Caco-2 (cell line): Measurements from ENCODE around the gene MAPK14. TPM values are rescaled to one million over a fixed set of nuclear protein-coding genes. Genes with fewer than 3 reads are reported as not detected.

Experiments
- BruUV-seq: library from RNA; stranded (reverse); fragments of 400-500 nt; replicated peaks from 2 replicates; lab custom pipeline; 2021; lab: Mats Ljungman, UMichigan
- CTCF ChIA-PET: fragments of 300-600 bp; sonication (Branson Sonifier 250); formaldehyde crosslinking; loops from one replicate; lab custom pipeline; 2022; ENCODE audit warnings: antibody characterized with exemption; lab: Charles Lee
- POLR2A ChIA-PET: fragments of 300-600 bp; sonication (Branson Sonifier 250); formaldehyde crosslinking; loops from one replicate; lab custom pipeline; 2022; ENCODE audit warnings: antibody characterized with exemption; lab: Charles Lee
- DNase-seq, 2 experiments: peaks; one replicate each; pipeline versions ENCODE4 v3.0.0 to v3.0.0-alpha.2; 2020 to 2022
- H3K27me3 ChIP-seq: replicated peaks from 2 replicates; pipeline ENCODE4 v1.6.0; 2011; ENCODE audit warnings: low read length; ENCODE audit not compliant: control insufficient read depth, insufficient read depth
- H3K36me3 ChIP-seq: 2 replicates; pipeline ENCODE4 v1.5.1; 2011; ENCODE audit warnings: low read length; ENCODE audit not compliant: control insufficient read depth, insufficient read depth
- H3K4me1 ChIP-seq: fragments of 250-450 bp; sonication (Bioruptor Pico); 2 replicates; pipeline ENCODE4 v1.5.1; 2020; ENCODE audit warnings: mild to moderate bottlenecking
- H3K4me3 ChIP-seq: 2 replicates; pipeline ENCODE4 v1.5.1; 2011; ENCODE audit warnings: low read depth, mild to moderate bottlenecking, control low read depth, low read length
- H3K9me3 ChIP-seq: fragments of 250-450 bp; sonication (Bioruptor Pico); 2 replicates; pipeline ENCODE4 v1.5.1; 2020; ENCODE audit warnings: mild to moderate bottlenecking, moderate library complexity
- H3K27ac Mint-ChIP-seq: one replicate; pipeline ENCODE4 v1.8.0; 2022; ENCODE audit warnings: mixed read lengths; ENCODE audit not compliant: unreplicated experiment
- H3K27me3 Mint-ChIP-seq: one replicate; pipeline ENCODE4 v1.8.0; 2022; ENCODE audit warnings: mixed read lengths; ENCODE audit not compliant: insufficient read depth, unreplicated experiment
- H3K36me3 Mint-ChIP-seq: one replicate; pipeline ENCODE4 v1.8.0; 2022; ENCODE audit warnings: mild to moderate bottlenecking, mixed read lengths; ENCODE audit not compliant: insufficient read depth, unreplicated experiment
- H3K4me1 Mint-ChIP-seq: one replicate; pipeline ENCODE4 v1.8.0; 2022; ENCODE audit warnings: low read depth, mixed read lengths; ENCODE audit not compliant: unreplicated experiment
- H3K4me3 Mint-ChIP-seq: one replicate; pipeline ENCODE4 v1.8.0; 2022; ENCODE audit warnings: mild to moderate bottlenecking, moderate library complexity, mixed read lengths; ENCODE audit not compliant: unreplicated experiment
- H3K9me3 Mint-ChIP-seq: one replicate; pipeline ENCODE4 v1.8.0; 2022; ENCODE audit warnings: mixed read lengths; ENCODE audit not compliant: unreplicated experiment
- intact Hi-C: fragments of 100-400 bp; cut with micrococcal nuclease; formaldehyde crosslinking; loops from one replicate; pipeline ENCODE4 v1.10.0; 2022; ENCODE audit not compliant: unreplicated experiment
- total RNA-seq: library from RNA; stranded (reverse); gene quantifications from 2 replicates; pipeline ENCODE4 v1.2.3, GENCODE V29; 2022
- TF ChIP-seq, protein P1 (sequence below), 2 experiments: fragments of 200-600 bp in 1 of 2; IDR thresholded peaks; 1 replicate in 1 of 2; 2 replicates in 1 of 2; pipeline versions ENCODE4 v1.5.1 to v1.8.0; 2011 to 2022; ENCODE audit warnings: antibody characterized with exemption in 1 of 2, control low read depth in 1 of 2, inconsistent platforms in 1 of 2, low read depth in 1 of 2, low read length in 1 of 2, mild to moderate bottlenecking in 1 of 2, moderate library complexity in 1 of 2; ENCODE audit not compliant: insufficient read depth in 1 of 2, severe bottlenecking in 1 of 2, unreplicated experiment in 1 of 2

Gene MAPK14
- total RNA-seq, 1 experiment from 2014 or later: 72.0 TPM

DNA sequence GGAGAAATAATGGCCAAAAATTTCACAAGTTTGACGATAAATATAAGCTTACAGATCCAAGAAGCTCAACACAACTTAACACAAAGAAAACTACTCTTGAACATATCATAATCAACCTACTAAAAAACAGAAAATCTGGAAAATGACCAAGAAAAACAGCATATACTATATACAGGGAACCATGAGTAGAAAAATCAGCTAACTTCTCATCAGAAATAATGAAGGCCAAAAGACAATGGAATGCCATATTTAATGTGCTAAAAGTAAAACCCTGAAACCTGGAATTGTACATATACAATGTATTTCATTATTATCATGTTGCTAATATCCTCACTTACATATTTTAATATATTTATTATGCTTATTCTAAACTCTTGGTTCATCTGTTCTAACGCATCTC is 128.1 kb downstream of the MAPK14 start:
- BruUV-seq: no TSS peak
- peaks cover 11% of the 10 kb centered on the region for H3K4me1 Mint-ChIP-seq
- no peak overlapping the region for H3K4me3 ChIP-seq
- H3K36me3 ChIP-seq: no peaks in the 10 kb centered on the region
- no peak for DNase-seq
- POLR2A ChIA-PET: no interaction called here
- H3K36me3 Mint-ChIP-seq: peaks cover 5% of the 10 kb centered on the region
- CTCF ChIA-PET: no interaction called here
- H3K27me3 ChIP-seq: no peaks in the 10 kb centered on the region
- H3K27ac Mint-ChIP-seq: no peak overlapping the region
- TF ChIP-seq, protein P1, sequence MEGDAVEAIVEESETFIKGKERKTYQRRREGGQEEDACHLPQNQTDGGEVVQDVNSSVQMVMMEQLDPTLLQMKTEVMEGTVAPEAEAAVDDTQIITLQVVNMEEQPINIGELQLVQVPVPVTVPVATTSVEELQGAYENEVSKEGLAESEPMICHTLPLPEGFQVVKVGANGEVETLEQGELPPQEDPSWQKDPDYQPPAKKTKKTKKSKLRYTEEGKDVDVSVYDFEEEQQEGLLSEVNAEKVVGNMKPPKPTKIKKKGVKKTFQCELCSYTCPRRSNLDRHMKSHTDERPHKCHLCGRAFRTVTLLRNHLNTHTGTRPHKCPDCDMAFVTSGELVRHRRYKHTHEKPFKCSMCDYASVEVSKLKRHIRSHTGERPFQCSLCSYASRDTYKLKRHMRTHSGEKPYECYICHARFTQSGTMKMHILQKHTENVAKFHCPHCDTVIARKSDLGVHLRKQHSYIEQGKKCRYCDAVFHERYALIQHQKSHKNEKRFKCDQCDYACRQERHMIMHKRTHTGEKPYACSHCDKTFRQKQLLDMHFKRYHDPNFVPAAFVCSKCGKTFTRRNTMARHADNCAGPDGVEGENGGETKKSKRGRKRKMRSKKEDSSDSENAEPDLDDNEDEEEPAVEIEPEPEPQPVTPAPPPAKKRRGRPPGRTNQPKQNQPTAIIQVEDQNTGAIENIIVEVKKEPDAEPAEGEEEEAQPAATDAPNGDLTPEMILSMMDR (IDR thresholded peaks at IDR 0.05; ENCODE audit: insufficient read depth in 1 of 2, low read depth in 1 of 2, low read length in 1 of 2, severe bottlenecking in 1 of 2, unreplicated experiment in 1 of 2): no peak
- no peak overlapping the region for H3K4me3 Mint-ChIP-seq
- H3K9me3 ChIP-seq: 0 out of 2 replicates have a peak, but pooled peaks cover 2% of the 10 kb centered on the region
- H3K4me1 ChIP-seq: peaks cover 9% of the 10 kb centered on the region
- intact Hi-C loops: no loop called here
- H3K27me3 Mint-ChIP-seq: no peaks in the 10 kb centered on the region
- peaks cover 15% of the 10 kb centered on the region for H3K9me3 Mint-ChIP-seq

DNA sequence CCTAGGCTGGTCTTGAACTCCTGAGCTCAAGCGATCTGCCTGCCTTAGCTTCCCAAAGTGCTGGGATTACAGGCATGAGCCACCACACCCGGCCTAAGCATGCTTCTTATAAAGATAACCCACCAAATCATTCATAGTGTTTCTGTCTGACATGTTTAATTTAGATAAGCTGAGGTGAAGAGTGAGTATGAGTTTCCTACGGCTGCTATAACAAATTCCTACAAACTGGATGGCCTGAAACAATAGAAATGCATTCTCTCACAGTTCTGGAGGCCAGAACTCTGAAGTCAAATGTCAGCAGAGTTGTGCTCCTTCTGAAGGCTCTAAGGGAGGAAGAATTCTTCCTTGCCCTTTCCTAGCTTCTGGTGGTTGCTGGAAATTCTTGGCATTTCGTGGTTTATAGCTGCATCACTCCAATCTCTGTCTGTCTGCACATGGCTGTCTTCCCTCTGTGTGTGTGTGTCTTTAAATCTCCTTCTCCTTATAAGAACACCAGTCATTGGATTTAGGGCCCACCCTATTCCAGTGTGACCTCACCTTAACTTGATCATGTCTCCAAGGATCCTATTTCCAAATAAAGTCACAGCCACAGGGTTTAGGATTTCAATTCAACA is 132.6 kb downstream of the MAPK14 start:
- DNase-seq: no peak
- H3K36me3 Mint-ChIP-seq: no peaks in the 10 kb centered on the region
- Histone ChIP-seq H3K27me3 (no peaks in the 10 kb centered on the region), H3K9me3 (0 out of 2 replicates have a peak, but pooled peaks cover 2% of the 10 kb centered on the region), H3K36me3 (no peaks in the 10 kb centered on the region), H3K4me1 (no peaks in the 10 kb centered on the region), H3K4me3 (no peak overlapping the region)
- no peaks in the 10 kb centered on the region for H3K4me1 Mint-ChIP-seq
- no TSS peak for BruUV-seq
- intact Hi-C loops: no loop called here
- peaks cover 7% of the 10 kb centered on the region for H3K27me3 Mint-ChIP-seq
- ChIA-PET POLR2A (no interaction called here), CTCF (no interaction called here)
- no peak overlapping the region for H3K4me3 Mint-ChIP-seq
- no peak overlapping the region for H3K27ac Mint-ChIP-seq
- TF ChIP-seq, protein P1 (IDR thresholded peaks at IDR 0.05; ENCODE audit: insufficient read depth in 1 of 2, low read depth in 1 of 2, low read length in 1 of 2, severe bottlenecking in 1 of 2, unreplicated experiment in 1 of 2): no peak
- no peaks in the 10 kb centered on the region for H3K9me3 Mint-ChIP-seq

Other genes starting within 250 kb of the MAPK14 start
- not detected in 2 replicates for gene CLPSL1, start 246.8 kb upstream of the MAPK14 start, total RNA-seq
- gene CLPS, start 230.5 kb upstream of the MAPK14 start, total RNA-seq: not detected in 2 replicates
- gene LHFPL5, start 222.5 kb upstream of the MAPK14 start, total RNA-seq: not detected in 2 replicates
- gene SRPK1, start 106.7 kb upstream of the MAPK14 start, total RNA-seq: 114 and 124 TPM in 2 replicates
- gene SLC26A8, start 3.2 kb upstream of the MAPK14 start, total RNA-seq: 1.4 and 1.8 TPM in 2 replicates
- 45.7 and 47.3 TPM in 2 replicates for gene MAPK13, start 102.7 kb downstream of the MAPK14 start, total RNA-seq
- 41.4 and 44.4 TPM in 2 replicates for gene BRPF3, start 168.9 kb downstream of the MAPK14 start, total RNA-seq
- 0.19 and 0.25 TPM in 2 replicates for gene PNPLA1, start 242.3 kb downstream of the MAPK14 start, total RNA-seq